HUES6 (cell line): ENCODE results near the gene TULP4.

Source experiments
- H3K27ac ChIP-seq: 2 replicates; pipeline ENCODE4 v1.7.0; 2013; ENCODE audit warnings: low read depth, mild to moderate bottlenecking, low read length, inconsistent platforms
- H3K27me3 ChIP-seq: 2 replicates; pipeline ENCODE4 v1.6.1; 2013; ENCODE audit warnings: low read length; ENCODE audit not compliant: control insufficient read depth, insufficient read depth
- H3K36me3 ChIP-seq: 2 replicates; pipeline ENCODE4 v1.6.1; 2013; ENCODE audit warnings: low read length; ENCODE audit not compliant: control insufficient read depth, insufficient read depth
- H3K4me1 ChIP-seq: 2 replicates; pipeline ENCODE4 v1.6.1; 2013; ENCODE audit warnings: low read length; ENCODE audit not compliant: control insufficient read depth, insufficient read depth
- H3K4me3 ChIP-seq: 2 replicates; pipeline ENCODE4 v1.5.1; 2013; ENCODE audit warnings: low read depth, low read length
- H3K9ac ChIP-seq: one replicate; pipeline ENCODE4 v1.6.1; 2013; ENCODE audit warnings: mild to moderate bottlenecking, low read length
- H3K9me3 ChIP-seq: 2 replicates; pipeline ENCODE4 v1.6.1; 2013; ENCODE audit warnings: low read depth, low read length; ENCODE audit not compliant: control insufficient read depth, insufficient read depth

The TULP4 gene

GRCh38 chr6:158502263-158502950, 190.1 kb downstream of the TULP4 start:
- H3K4me1 ChIP-seq: no peaks in the 10 kb centered on the region
- no peak overlapping the region for H3K27ac ChIP-seq
- H3K27me3 ChIP-seq: no peaks in the 10 kb centered on the region
- H3K4me3 ChIP-seq: no peak overlapping the region
- H3K9me3 ChIP-seq: no peaks in the 10 kb centered on the region
- no peak overlapping the region for H3K9ac ChIP-seq
- peaks cover 44% of the 10 kb centered on the region for H3K36me3 ChIP-seq

DNA sequence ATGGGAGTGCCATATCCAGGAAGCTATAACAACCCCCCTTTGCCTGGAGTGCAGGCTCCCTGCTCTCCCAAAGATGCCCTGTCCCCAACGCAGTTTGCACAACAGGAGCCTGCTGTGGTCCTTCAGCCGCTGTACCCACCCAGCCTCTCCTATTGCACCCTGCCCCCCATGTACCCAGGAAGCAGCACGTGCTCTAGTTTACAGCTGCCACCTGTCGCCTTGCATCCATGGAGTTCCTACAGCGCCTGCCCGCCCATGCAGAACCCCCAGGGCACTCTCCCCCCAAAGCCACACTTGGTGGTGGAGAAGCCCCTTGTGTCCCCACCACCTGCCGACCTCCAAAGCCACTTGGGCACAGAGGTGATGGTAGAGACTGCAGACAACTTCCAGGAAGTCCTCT, 191.0 kb downstream of the TULP4 start:
- Histone ChIP-seq H3K4me3 (no peak overlapping the region), H3K4me1 (no peaks in the 10 kb centered on the region), H3K27ac (no peak overlapping the region), H3K27me3 (no peaks in the 10 kb centered on the region), H3K36me3 (peaks cover 44% of the 10 kb centered on the region), H3K9ac (no peak overlapping the region), H3K9me3 (no peaks in the 10 kb centered on the region)

DNA sequence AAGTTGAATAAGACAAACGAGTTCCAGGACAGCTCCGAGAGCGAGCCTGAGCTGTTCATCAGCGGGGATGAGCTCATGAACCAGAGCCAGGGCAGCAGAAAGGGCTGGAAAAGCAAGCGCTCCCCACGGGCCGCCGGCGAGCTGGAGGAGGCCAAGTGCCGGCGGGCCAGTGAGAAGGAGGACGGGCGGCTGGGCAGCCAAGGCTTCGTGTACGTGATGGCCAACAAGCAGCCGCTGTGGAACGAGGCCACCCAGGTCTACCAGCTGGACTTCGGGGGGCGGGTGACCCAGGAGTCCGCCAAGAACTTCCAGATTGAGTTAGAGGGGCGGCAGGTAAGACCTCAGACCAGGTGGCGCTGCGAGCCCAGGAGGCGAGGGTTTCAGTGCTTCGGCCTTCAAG, 191.6 kb downstream of the TULP4 start:
- H3K27me3 ChIP-seq: no peaks in the 10 kb centered on the region
- H3K4me1 ChIP-seq: no peaks in the 10 kb centered on the region
- H3K9me3 ChIP-seq: no peaks in the 10 kb centered on the region
- H3K27ac ChIP-seq: no peak overlapping the region
- H3K4me3 ChIP-seq: no peak overlapping the region
- H3K9ac ChIP-seq: no peak overlapping the region
- H3K36me3 ChIP-seq: peaks cover 40% of the 10 kb centered on the region

DNA sequence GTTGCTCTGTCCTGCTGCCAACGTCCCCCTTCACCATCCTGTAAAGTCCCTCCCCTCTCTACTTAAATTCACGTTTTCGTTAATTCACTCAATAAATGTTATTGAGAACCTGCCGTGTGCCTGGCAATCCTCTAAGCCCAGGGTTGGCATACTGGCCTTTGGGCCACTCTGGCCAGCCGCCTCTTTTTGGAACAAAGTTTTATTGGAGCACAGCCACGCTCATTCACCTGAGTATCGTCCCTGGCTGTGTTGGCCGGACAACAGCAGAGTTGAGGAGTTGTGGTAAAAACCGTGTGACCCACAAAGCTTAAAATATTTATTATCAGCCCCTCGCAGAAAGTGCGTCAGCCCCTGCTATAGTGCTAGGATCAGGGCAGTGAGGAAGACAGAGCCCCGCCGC, 192.9 kb downstream of the TULP4 start:
- no peak overlapping the region for H3K4me3 ChIP-seq
- H3K9ac ChIP-seq: no peak overlapping the region
- H3K4me1 ChIP-seq: no peaks in the 10 kb centered on the region
- H3K27me3 ChIP-seq: no peaks in the 10 kb centered on the region
- peaks cover 36% of the 10 kb centered on the region for H3K36me3 ChIP-seq
- H3K9me3 ChIP-seq: no peaks in the 10 kb centered on the region
- H3K27ac ChIP-seq: no peak overlapping the region

DNA sequence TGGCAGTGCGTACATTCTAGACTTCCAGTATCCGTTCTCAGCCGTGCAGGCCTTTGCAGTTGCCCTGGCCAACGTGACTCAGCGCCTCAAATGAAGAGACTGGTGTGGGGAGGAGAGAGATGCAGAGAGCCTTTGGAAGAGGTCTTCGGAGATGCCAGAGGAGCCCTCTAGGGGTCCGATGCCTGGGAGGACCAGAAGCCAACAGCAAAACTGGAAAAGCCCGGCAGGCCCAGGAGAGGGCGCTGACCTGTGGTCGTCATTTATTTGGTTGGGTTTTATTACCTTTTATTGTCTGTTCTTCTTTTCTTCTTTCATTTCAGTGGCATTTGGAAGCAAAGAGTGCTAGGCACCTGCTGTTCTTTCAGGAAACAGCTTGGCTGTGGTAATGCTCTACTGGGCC, 194.3 kb downstream of the TULP4 start:
- H3K9ac ChIP-seq: no peak overlapping the region
- no peaks in the 10 kb centered on the region for H3K4me1 ChIP-seq
- no peak overlapping the region for H3K27ac ChIP-seq
- no peaks in the 10 kb centered on the region for H3K27me3 ChIP-seq
- H3K36me3 ChIP-seq: peaks cover 25% of the 10 kb centered on the region
- H3K9me3 ChIP-seq: no peaks in the 10 kb centered on the region
- no peak overlapping the region for H3K4me3 ChIP-seq

DNA sequence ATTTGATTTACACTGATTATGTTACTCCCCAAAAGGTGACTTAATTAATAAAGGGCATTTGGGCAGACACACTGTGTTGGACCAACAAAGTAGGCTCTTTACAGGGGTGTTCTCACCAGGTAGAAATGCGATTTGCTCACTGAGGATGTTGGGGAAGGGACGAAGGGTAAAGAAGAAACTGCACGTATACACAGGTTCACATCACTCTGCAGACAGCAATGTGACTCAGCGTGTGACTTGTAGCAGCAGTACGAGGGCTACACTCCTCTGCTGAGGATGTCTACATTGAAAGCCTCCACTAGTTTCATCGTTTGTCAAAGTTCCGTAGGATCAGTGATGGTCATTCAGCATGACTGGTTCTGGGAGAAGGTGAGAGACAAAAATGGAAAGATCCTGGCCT, 194.9 kb downstream of the TULP4 start:
- Histone ChIP-seq H3K27ac (no peak overlapping the region), H3K36me3 (peaks cover 21% of the 10 kb centered on the region), H3K27me3 (no peaks in the 10 kb centered on the region), H3K4me1 (no peaks in the 10 kb centered on the region), H3K9ac (no peak overlapping the region), H3K9me3 (no peaks in the 10 kb centered on the region), H3K4me3 (no peak overlapping the region)

GRCh38 chr6:158508450-158508849, 196.2 kb downstream of the TULP4 start:
- Histone ChIP-seq H3K4me1 (no peaks in the 10 kb centered on the region), H3K27ac (no peak overlapping the region), H3K4me3 (no peak overlapping the region), H3K9me3 (no peaks in the 10 kb centered on the region), H3K36me3 (peaks cover 12% of the 10 kb centered on the region), H3K9ac (no peak overlapping the region), H3K27me3 (no peaks in the 10 kb centered on the region)

GRCh38 chr6:158509465-158509864, 197.2 kb downstream of the TULP4 start:
- Histone ChIP-seq H3K4me3 (no peak overlapping the region), H3K27me3 (no peaks in the 10 kb centered on the region), H3K9ac (no peak overlapping the region), H3K4me1 (no peaks in the 10 kb centered on the region), H3K27ac (no peak overlapping the region), H3K9me3 (no peaks in the 10 kb centered on the region), H3K36me3 (peaks cover 9% of the 10 kb centered on the region)

- Histone ChIP-seq H3K4me3 (no peak overlapping the region), H3K4me1 (peaks cover 4% of the 10 kb centered on the region), H3K27me3 (no peaks in the 10 kb centered on the region), H3K36me3 (no peaks in the 10 kb centered on the region), H3K27ac (no peak overlapping the region), H3K9me3 (no peaks in the 10 kb centered on the region), H3K9ac (no peak overlapping the region)
Measured at GRCh38 chr6:158512809-158513208, 200.5 kb downstream of the TULP4 start.

DNA sequence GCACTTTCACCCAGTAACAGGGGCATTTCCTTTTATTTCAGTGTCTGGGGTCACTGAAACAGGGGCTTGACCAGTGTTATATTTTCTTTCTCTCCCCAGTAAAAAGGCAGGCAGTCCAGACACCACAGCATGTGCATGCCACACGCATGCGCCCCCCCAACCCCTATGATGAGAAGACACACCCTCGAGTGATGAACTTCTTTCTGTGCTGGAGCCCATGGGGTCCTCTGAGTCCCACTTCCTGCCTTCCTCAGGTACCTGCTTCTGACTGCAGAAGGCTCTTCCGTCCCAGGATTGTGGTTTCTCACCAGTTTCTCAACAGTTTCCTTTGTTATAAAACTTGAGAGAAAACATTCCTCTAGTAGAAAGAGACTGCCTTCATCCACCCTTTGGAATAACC, 201.9 kb downstream of the TULP4 start:
- Histone ChIP-seq H3K9ac (no peak overlapping the region), H3K27me3 (no peaks in the 10 kb centered on the region), H3K27ac (no peak overlapping the region), H3K36me3 (no peaks in the 10 kb centered on the region), H3K4me1 (peaks cover 7% of the 10 kb centered on the region), H3K9me3 (no peaks in the 10 kb centered on the region), H3K4me3 (no peak overlapping the region)

- H3K27me3 ChIP-seq: no peaks in the 10 kb centered on the region
- no peak overlapping the region for H3K9ac ChIP-seq
- H3K36me3 ChIP-seq: no peaks in the 10 kb centered on the region
- peaks cover 10% of the 10 kb centered on the region for H3K4me1 ChIP-seq
- no peaks in the 10 kb centered on the region for H3K9me3 ChIP-seq
- no peak overlapping the region for H3K27ac ChIP-seq
- no peak overlapping the region for H3K4me3 ChIP-seq
Measured at GRCh38 chr6:158514991-158515390, 202.7 kb downstream of the TULP4 start.

DNA sequence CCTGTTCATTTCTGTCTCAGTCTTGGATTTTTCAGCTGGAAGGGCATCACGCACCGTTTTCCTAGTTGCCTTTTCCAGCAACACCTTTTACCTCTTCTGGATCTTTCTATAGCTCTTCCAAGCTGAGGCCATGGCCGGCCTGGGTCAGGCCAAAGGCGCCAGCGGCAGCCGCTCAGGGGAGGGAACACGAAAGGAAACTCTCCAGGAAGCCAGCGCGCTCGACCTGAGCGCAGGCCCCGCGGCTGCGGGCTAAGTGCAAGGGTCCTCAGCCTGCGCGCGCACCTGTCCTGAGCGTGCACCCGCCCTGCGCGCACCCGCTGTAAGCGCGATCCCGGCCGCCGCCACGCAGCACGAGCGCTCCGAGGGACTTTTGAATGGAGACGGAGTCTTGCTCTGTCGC, 203.8 kb downstream of the TULP4 start:
- Histone ChIP-seq H3K4me3 (no peak overlapping the region), H3K9me3 (no peaks in the 10 kb centered on the region), H3K27ac (no peak overlapping the region), H3K36me3 (no peaks in the 10 kb centered on the region), H3K27me3 (no peaks in the 10 kb centered on the region), H3K4me1 (peaks cover 10% of the 10 kb centered on the region), H3K9ac (no peak overlapping the region)
